DND-41 (cell line): ENCODE measurements around the gene IFRD2.

Experiments
- EZH2 ChIP-seq: IDR thresholded peaks from 3 replicates; pipeline ENCODE4 v1.6.1; 2012; ENCODE audit warnings: borderline replicate concordance, low read depth, mild to moderate bottlenecking, moderate library complexity, low read length, inconsistent platforms; ENCODE audit not compliant: severe bottlenecking
- TF ChIP-seq, protein P1 (sequence below): IDR thresholded peaks from 2 replicates; pipeline ENCODE4 v1.5.1; 2012; ENCODE audit warnings: borderline replicate concordance, low read length, moderate library complexity, mild to moderate bottlenecking; ENCODE audit not compliant: poor library complexity, severe bottlenecking; ENCODE audit errors: extremely low read depth

GRCh38 chr3:50278123-50278879 lies 13.9 kb downstream of the IFRD2 start:
- TF ChIP-seq, protein P1, sequence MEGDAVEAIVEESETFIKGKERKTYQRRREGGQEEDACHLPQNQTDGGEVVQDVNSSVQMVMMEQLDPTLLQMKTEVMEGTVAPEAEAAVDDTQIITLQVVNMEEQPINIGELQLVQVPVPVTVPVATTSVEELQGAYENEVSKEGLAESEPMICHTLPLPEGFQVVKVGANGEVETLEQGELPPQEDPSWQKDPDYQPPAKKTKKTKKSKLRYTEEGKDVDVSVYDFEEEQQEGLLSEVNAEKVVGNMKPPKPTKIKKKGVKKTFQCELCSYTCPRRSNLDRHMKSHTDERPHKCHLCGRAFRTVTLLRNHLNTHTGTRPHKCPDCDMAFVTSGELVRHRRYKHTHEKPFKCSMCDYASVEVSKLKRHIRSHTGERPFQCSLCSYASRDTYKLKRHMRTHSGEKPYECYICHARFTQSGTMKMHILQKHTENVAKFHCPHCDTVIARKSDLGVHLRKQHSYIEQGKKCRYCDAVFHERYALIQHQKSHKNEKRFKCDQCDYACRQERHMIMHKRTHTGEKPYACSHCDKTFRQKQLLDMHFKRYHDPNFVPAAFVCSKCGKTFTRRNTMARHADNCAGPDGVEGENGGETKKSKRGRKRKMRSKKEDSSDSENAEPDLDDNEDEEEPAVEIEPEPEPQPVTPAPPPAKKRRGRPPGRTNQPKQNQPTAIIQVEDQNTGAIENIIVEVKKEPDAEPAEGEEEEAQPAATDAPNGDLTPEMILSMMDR, result no peak
- no peak for TF ChIP-seq EZH2
